Measurements from ENCODE around the gene RIPOR3.

Gene RIPOR3

DNA sequence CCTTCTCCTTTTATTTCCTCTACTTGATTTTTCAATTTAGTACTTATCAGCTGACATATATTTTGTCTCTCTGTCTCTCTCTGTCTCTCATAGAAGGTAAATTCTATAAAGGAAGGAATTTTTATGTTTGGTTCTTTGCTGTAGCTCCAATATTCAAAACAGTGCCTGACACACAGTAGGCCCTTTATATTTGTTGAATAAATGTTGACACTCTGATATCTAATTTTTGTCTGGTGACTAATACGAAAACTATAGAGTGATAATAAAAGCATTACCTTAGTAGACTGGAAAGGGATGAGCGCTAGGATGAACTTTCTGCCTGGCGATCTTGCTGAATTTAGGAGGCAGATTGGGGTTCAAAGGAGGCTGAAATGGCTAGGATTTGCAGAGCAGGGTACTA lies 138.4 kb downstream of the RIPOR3 start:
- Histone ChIP-seq H4K8ac (ENCODE audit: low read length) (no peak overlapping the region), H2BK12ac (ENCODE audit: low read length in 2 of 2) (no peak overlapping the region), H3K27me3 (ENCODE audit: control insufficient read depth in 1 of 2, insufficient read depth in 1 of 2, low read length in 2 of 2) (no peaks in the 10 kb centered on the region), H3K4me1 (ENCODE audit: control insufficient read depth, insufficient read depth, low read depth, low read length) (peaks cover 13% of the 10 kb centered on the region), H2AK5ac (ENCODE audit: low read length, severe bottlenecking) (peak overlapping the region; percentile 1), H3K79me1 (replicated peaks; ENCODE audit: low read length, poor library complexity, severe bottlenecking) (peaks cover 11% of the 10 kb centered on the region), H3K4me2 (ENCODE audit: low read length, poor library complexity, severe bottlenecking) (no peak overlapping the region), H2BK5ac (ENCODE audit: low read depth, low read length, poor library complexity, severe bottlenecking) (no peak overlapping the region), H3K18ac (ENCODE audit: low read depth in 1 of 2, low read length in 2 of 2) (no peak overlapping the region), H3K36me3 (ENCODE audit: control insufficient read depth in 1 of 2, insufficient read depth in 2 of 2, low read depth in 1 of 2, low read length in 2 of 2) (peaks cover 7 to 32% of the 10 kb centered on the region in 2 experiments), H4K91ac (ENCODE audit: low read length) (no peak overlapping the region), H3K27ac (ENCODE audit: low read length, poor library complexity, severe bottlenecking) (no peak overlapping the region), H3K23ac (ENCODE audit: low read length in 2 of 2) (no peak overlapping the region), H2BK15ac (ENCODE audit: low read depth, poor library complexity, severe bottlenecking) (no peak overlapping the region), H3K9me3 (ENCODE audit: control insufficient read depth, low read length) (no peaks in the 10 kb centered on the region), H2BK120ac (ENCODE audit: low read depth, low read length) (no peak overlapping the region), H3K4me3 (ENCODE audit: insufficient read depth in 1 of 2, low read depth in 1 of 2, low read length in 2 of 2) (no peak overlapping the region), H3K4ac (ENCODE audit: low read depth in 1 of 2, low read length in 2 of 2) (no peak overlapping the region), H3K14ac (ENCODE audit: low read length in 2 of 2) (no peak overlapping the region), H3K9ac (ENCODE audit: low read length) (no peak overlapping the region), H2AFZ (ENCODE audit: low read depth, low read length) (no peak overlapping the region)
- 98% methylated on average over 3 of the region's 3 CpGs for WGBS
- DNase-seq: no peak

- no peak overlapping the region for H2BK120ac ChIP-seq (ENCODE audit: low read depth, low read length)
- no peak overlapping the region for H3K9ac ChIP-seq (ENCODE audit: low read length)
- H3K4ac ChIP-seq (ENCODE audit: low read depth in 1 of 2, low read length in 2 of 2): no peak overlapping the region
- peaks cover 4 to 24% of the 10 kb centered on the region in 2 experiments for H3K36me3 ChIP-seq (ENCODE audit: control insufficient read depth in 1 of 2, insufficient read depth in 2 of 2, low read depth in 1 of 2, low read length in 2 of 2)
- no peak overlapping the region for H2BK15ac ChIP-seq (ENCODE audit: low read depth, poor library complexity, severe bottlenecking)
- no peak overlapping the region for H2AK5ac ChIP-seq (ENCODE audit: low read length, severe bottlenecking)
- H3K79me1 ChIP-seq (replicated peaks; ENCODE audit: low read length, poor library complexity, severe bottlenecking): peaks cover 8% of the 10 kb centered on the region
- H4K91ac ChIP-seq (ENCODE audit: low read length): no peak overlapping the region
- H3K14ac ChIP-seq (ENCODE audit: low read length in 2 of 2): no peak overlapping the region
- no peak overlapping the region for H2AFZ ChIP-seq (ENCODE audit: low read depth, low read length)
- no peak overlapping the region for H3K18ac ChIP-seq (ENCODE audit: low read depth in 1 of 2, low read length in 2 of 2)
- no peaks in the 10 kb centered on the region for H3K9me3 ChIP-seq (ENCODE audit: control insufficient read depth, low read length)
- no peak overlapping the region for H3K23ac ChIP-seq (ENCODE audit: low read length in 2 of 2)
- peaks cover 9% of the 10 kb centered on the region for H3K4me1 ChIP-seq (ENCODE audit: control insufficient read depth, insufficient read depth, low read depth, low read length)
- H3K4me2 ChIP-seq (ENCODE audit: low read length, poor library complexity, severe bottlenecking): no peak overlapping the region
- no peak overlapping the region for H2BK5ac ChIP-seq (ENCODE audit: low read depth, low read length, poor library complexity, severe bottlenecking)
- H3K27me3 ChIP-seq (ENCODE audit: control insufficient read depth in 1 of 2, insufficient read depth in 1 of 2, low read length in 2 of 2): no peaks in the 10 kb centered on the region
- H4K8ac ChIP-seq (ENCODE audit: low read length): no peak overlapping the region
- no peak for DNase-seq
- no peak overlapping the region for H3K4me3 ChIP-seq (ENCODE audit: insufficient read depth in 1 of 2, low read depth in 1 of 2, low read length in 2 of 2)
- 100% methylated on average over 1 of the region's 4 CpGs for whole genome bisulfite sequencing
- peak overlapping the region; percentile 13 for H3K27ac ChIP-seq (ENCODE audit: low read length, poor library complexity, severe bottlenecking)
- H2BK12ac ChIP-seq (ENCODE audit: low read length in 2 of 2): no peak overlapping the region
Observed at GRCh38 chr20:50551288-50551687, 140.1 kb downstream of the RIPOR3 start.

- peak; percentile 45 for DNase-seq
- Histone ChIP-seq H3K4ac (ENCODE audit: low read depth in 1 of 2, low read length in 2 of 2) (no peak overlapping the region), H3K27me3 (ENCODE audit: control insufficient read depth in 1 of 2, insufficient read depth in 1 of 2, low read length in 2 of 2) (no peaks in the 10 kb centered on the region), H2BK5ac (ENCODE audit: low read depth, low read length, poor library complexity, severe bottlenecking) (no peak overlapping the region), H3K18ac (ENCODE audit: low read depth in 1 of 2, low read length in 2 of 2) (no peak overlapping the region), H3K79me1 (replicated peaks; ENCODE audit: low read length, poor library complexity, severe bottlenecking) (peaks cover 8% of the 10 kb centered on the region), H3K14ac (ENCODE audit: low read length in 2 of 2) (no peak overlapping the region), H3K23ac (ENCODE audit: low read length in 2 of 2) (no peak overlapping the region), H3K4me2 (ENCODE audit: low read length, poor library complexity, severe bottlenecking) (no peak overlapping the region), H2BK120ac (ENCODE audit: low read depth, low read length) (no peak overlapping the region), H3K4me3 (ENCODE audit: insufficient read depth in 1 of 2, low read depth in 1 of 2, low read length in 2 of 2) (no peak overlapping the region), H2BK12ac (ENCODE audit: low read length in 2 of 2) (no peak overlapping the region), H4K8ac (ENCODE audit: low read length) (no peak overlapping the region), H3K9ac (ENCODE audit: low read length) (no peak overlapping the region), H2AK5ac (ENCODE audit: low read length, severe bottlenecking) (peak overlapping the region; percentile 6), H2AFZ (ENCODE audit: low read depth, low read length) (no peak overlapping the region), H2BK15ac (ENCODE audit: low read depth, poor library complexity, severe bottlenecking) (no peak overlapping the region), H3K4me1 (ENCODE audit: control insufficient read depth, insufficient read depth, low read depth, low read length) (peaks cover 9% of the 10 kb centered on the region), H3K27ac (ENCODE audit: low read length, poor library complexity, severe bottlenecking) (peak overlapping the region; percentile 24), H4K91ac (ENCODE audit: low read length) (no peak overlapping the region), H3K9me3 (ENCODE audit: control insufficient read depth, low read length) (no peaks in the 10 kb centered on the region), H3K36me3 (ENCODE audit: control insufficient read depth in 1 of 2, insufficient read depth in 2 of 2, low read depth in 1 of 2, low read length in 2 of 2) (peaks cover 4 to 24% of the 10 kb centered on the region in 2 experiments)
- WGBS: 60% methylated on average over 2 of the region's 2 CpGs
Observed at GRCh38 chr20:50550531-50550930, 140.8 kb downstream of the RIPOR3 start.

DNA sequence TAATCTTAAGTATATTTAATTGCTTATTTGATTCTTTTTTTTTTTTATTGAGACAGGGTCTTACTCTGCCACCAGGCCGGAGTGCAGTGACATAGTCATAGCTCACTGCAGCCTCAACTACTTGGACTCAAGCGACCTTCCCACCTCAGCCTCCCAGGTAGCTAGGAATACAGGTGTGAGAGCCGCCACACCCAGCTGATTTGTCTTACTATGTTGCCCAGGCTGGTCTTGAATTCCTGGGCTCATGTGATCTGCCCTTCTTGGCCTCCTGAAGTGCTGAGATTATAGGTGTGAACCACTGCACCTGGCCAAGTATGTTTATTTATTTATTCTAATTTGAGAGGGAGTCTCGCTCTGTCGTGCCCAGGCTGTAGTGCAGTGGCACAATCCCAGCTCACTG lies 142.9 kb downstream of the RIPOR3 start:
- H2BK12ac ChIP-seq (ENCODE audit: low read length in 2 of 2): no peak overlapping the region
- no peak overlapping the region for H3K18ac ChIP-seq (ENCODE audit: low read depth in 1 of 2, low read length in 2 of 2)
- H3K14ac ChIP-seq (ENCODE audit: low read length in 2 of 2): no peak overlapping the region
- H3K27ac ChIP-seq (ENCODE audit: low read length, poor library complexity, severe bottlenecking): no peak overlapping the region
- WGBS: 98% methylated on average over 5 of the region's 5 CpGs
- H2BK15ac ChIP-seq (ENCODE audit: low read depth, poor library complexity, severe bottlenecking): no peak overlapping the region
- no peak overlapping the region for H3K23ac ChIP-seq (ENCODE audit: low read length in 2 of 2)
- H3K4ac ChIP-seq (ENCODE audit: low read depth in 1 of 2, low read length in 2 of 2): no peak overlapping the region
- H3K4me1 ChIP-seq (ENCODE audit: control insufficient read depth, insufficient read depth, low read depth, low read length): peaks cover 9% of the 10 kb centered on the region
- H3K79me1 ChIP-seq (replicated peaks; ENCODE audit: low read length, poor library complexity, severe bottlenecking): peaks cover 4% of the 10 kb centered on the region
- no peak overlapping the region for H2AFZ ChIP-seq (ENCODE audit: low read depth, low read length)
- no peak overlapping the region for H2BK120ac ChIP-seq (ENCODE audit: low read depth, low read length)
- peak overlapping the region; percentile 1 for H4K8ac ChIP-seq (ENCODE audit: low read length)
- no peak overlapping the region for H3K9ac ChIP-seq (ENCODE audit: low read length)
- DNase-seq: no peak
- H3K27me3 ChIP-seq (ENCODE audit: control insufficient read depth in 1 of 2, insufficient read depth in 1 of 2, low read length in 2 of 2): no peaks in the 10 kb centered on the region
- H3K4me2 ChIP-seq (ENCODE audit: low read length, poor library complexity, severe bottlenecking): no peak overlapping the region
- H3K9me3 ChIP-seq (ENCODE audit: control insufficient read depth, low read length): no peaks in the 10 kb centered on the region
- no peak overlapping the region for H4K91ac ChIP-seq (ENCODE audit: low read length)
- no peak overlapping the region for H3K4me3 ChIP-seq (ENCODE audit: insufficient read depth in 1 of 2, low read depth in 1 of 2, low read length in 2 of 2)
- no peak overlapping the region for H2BK5ac ChIP-seq (ENCODE audit: low read depth, low read length, poor library complexity, severe bottlenecking)
- H2AK5ac ChIP-seq (ENCODE audit: low read length, severe bottlenecking): no peak overlapping the region
- H3K36me3 ChIP-seq (ENCODE audit: control insufficient read depth in 1 of 2, insufficient read depth in 2 of 2, low read depth in 1 of 2, low read length in 2 of 2): peaks cover 7 to 24% of the 10 kb centered on the region in 2 experiments

Measured in mesenchymal stem cell (in vitro differentiated cells and primary cell).